ENCODE measurements around the gene SPTLC3.

GRCh38 chr20:12978613-12979495 is 29.9 kb upstream of the SPTLC3 start:
- TF ChIP-seq, protein P1, sequence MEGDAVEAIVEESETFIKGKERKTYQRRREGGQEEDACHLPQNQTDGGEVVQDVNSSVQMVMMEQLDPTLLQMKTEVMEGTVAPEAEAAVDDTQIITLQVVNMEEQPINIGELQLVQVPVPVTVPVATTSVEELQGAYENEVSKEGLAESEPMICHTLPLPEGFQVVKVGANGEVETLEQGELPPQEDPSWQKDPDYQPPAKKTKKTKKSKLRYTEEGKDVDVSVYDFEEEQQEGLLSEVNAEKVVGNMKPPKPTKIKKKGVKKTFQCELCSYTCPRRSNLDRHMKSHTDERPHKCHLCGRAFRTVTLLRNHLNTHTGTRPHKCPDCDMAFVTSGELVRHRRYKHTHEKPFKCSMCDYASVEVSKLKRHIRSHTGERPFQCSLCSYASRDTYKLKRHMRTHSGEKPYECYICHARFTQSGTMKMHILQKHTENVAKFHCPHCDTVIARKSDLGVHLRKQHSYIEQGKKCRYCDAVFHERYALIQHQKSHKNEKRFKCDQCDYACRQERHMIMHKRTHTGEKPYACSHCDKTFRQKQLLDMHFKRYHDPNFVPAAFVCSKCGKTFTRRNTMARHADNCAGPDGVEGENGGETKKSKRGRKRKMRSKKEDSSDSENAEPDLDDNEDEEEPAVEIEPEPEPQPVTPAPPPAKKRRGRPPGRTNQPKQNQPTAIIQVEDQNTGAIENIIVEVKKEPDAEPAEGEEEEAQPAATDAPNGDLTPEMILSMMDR (IDR thresholded peaks at IDR 0.05): no peak
- no peak for TF ChIP-seq POLR2AphosphoS5 (IDR thresholded peaks at IDR 0.05)

Measured in sigmoid colon (tissue), 4 donors.